Gastroesophageal sphincter (tissue), 4 donors: ENCODE measurements around the gene PHF21B. TPM values are rescaled to one million over a fixed set of nuclear protein-coding genes. Genes with fewer than 3 reads are reported as not detected.

Source experiments
- ATAC-seq: fragments of 150-250 bp; one replicate; pipeline ENCODE4 v1.9.1; 2016; ENCODE audit warnings: mild to moderate bottlenecking, moderate library complexity
- H3K27ac ChIP-seq, 4 donors: fragments of 200-600 bp; sonication (generic) in 3 of 4; 1 replicate in 3 of 4; 2 replicates in 1 of 4; pipeline ENCODE4 v1.5.1; 2016 to 2019
- H3K27me3 ChIP-seq: fragments of 200-600 bp; sonication (generic); one replicate; pipeline ENCODE4 v1.5.1; 2019
- H3K36me3 ChIP-seq, 2 donors: fragments of 200-600 bp; sonication (generic); one replicate each; pipeline ENCODE4 v1.5.1; 2019; ENCODE audit warnings: control low read depth in 1 of 2
- H3K4me1 ChIP-seq, 3 donors: fragments of 200-600 bp; sonication (generic); 1 replicate in 2 of 3; 2 replicates in 1 of 3; pipeline ENCODE4 v1.5.1; 2016 to 2019; ENCODE audit warnings: control low read depth in 2 of 3
- H3K4me3 ChIP-seq, 2 donors: fragments of 200-600 bp; sonication (generic); one replicate each; pipeline ENCODE4 v1.5.1; 2019; ENCODE audit warnings: mild to moderate bottlenecking in 1 of 2, moderate library complexity in 1 of 2
- H3K9me3 ChIP-seq, 3 donors: fragments of 200-600 bp; sonication (generic); one replicate each; pipeline ENCODE4 v1.5.1; 2017 to 2019; ENCODE audit warnings: control low read depth in 2 of 3
- CTCF ChIP-seq, 4 experiments: fragments of 200-600 bp in 2 of 4; fragments of 450-650 bp in 2 of 4; sonication (generic) in 1 of 4; IDR thresholded peaks; one replicate each; pipeline ENCODE4 v1.5.1; 2017 to 2019; ENCODE audit warnings: antibody characterized with exemption in 4 of 4, mild to moderate bottlenecking in 2 of 4, moderate library complexity in 2 of 4
- EP300 ChIP-seq: sonication (generic); formaldehyde crosslinking; IDR thresholded peaks from one replicate; pipeline ENCODE4 v1.6.1; 2017; ENCODE audit warnings: antibody characterized with exemption, mild to moderate bottlenecking
- POLR2A ChIP-seq, 2 donors: fragments of 450-650 bp; IDR thresholded peaks; one replicate each; pipeline ENCODE4 v1.6.1; 2017; ENCODE audit warnings: antibody characterized with exemption in 2 of 2, mild to moderate bottlenecking in 2 of 2, moderate library complexity in 1 of 2
- POLR2AphosphoS5 ChIP-seq: sonication (generic); formaldehyde crosslinking; IDR thresholded peaks from one replicate; pipeline ENCODE4 v1.6.1; 2017; ENCODE audit warnings: antibody characterized with exemption
- WGBS, 2 donors: methylation state at CpG; one replicate each; pipeline ENCODE4 v1.1.5; 2018; ENCODE audit warnings: low coverage in 1 of 2; 5-methylcytosine and 5-hydroxymethylcytosine counted together
- total RNA-seq, 4 donors: library from RNA; depleted of rRNA; stranded (reverse); fragments of >200 nt; gene quantifications; one replicate each; pipeline ENCODE4 v1.1.0, GENCODE V29; 2016

PHF21B gene
- total RNA-seq, 4 donors from 2014 or later = 0.31 to 5.1 (median 1.4) TPM

- 45 to 48% methylated on average over 2 to 5 of the region's 15 CpGs for WGBS, 2 donors
- ATAC-seq = no peak
- Histone ChIP-seq H3K36me3 (no peaks in the 10 kb centered on the region), H3K9me3 (no peaks in the 10 kb centered on the region), H3K27ac (no peak overlapping the region), H3K4me1 (no peaks in the 10 kb centered on the region), H3K27me3 (peaks cover 18% of the 10 kb centered on the region), H3K4me3 (no peak overlapping the region)
- no peak for TF ChIP-seq POLR2AphosphoS5
- TF ChIP-seq POLR2A (IDR thresholded peaks at IDR 0.05) = no peak
- TF ChIP-seq EP300 = no peak
- no peak for TF ChIP-seq CTCF (IDR thresholded peaks at IDR 0.05)
Observed at GRCh38 chr22:44941207-44941606, 68.6 kb downstream of the PHF21B start.

GRCh38 chr22:44940130-44940529 is 69.7 kb downstream of the PHF21B start:
- TF ChIP-seq POLR2A (IDR thresholded peaks at IDR 0.05) (no peak), EP300 (no peak), CTCF (IDR thresholded peaks at IDR 0.05) (no peak), POLR2AphosphoS5 (no peak)
- no peaks in the 10 kb centered on the region for H3K36me3 ChIP-seq
- peaks cover 21% of the 10 kb centered on the region for H3K27me3 ChIP-seq
- H3K4me1 ChIP-seq = no peaks in the 10 kb centered on the region
- H3K27ac ChIP-seq = no peak overlapping the region
- ATAC-seq = no peak
- H3K4me3 ChIP-seq = no peak overlapping the region
- no peaks in the 10 kb centered on the region for H3K9me3 ChIP-seq
- WGBS, 2 donors = 77 to 88% methylated on average over 4 of the region's 11 CpGs

- H3K27me3 ChIP-seq = peaks cover 21% of the 10 kb centered on the region
- TF ChIP-seq POLR2AphosphoS5 (no peak), CTCF (IDR thresholded peaks at IDR 0.05) (no peak), EP300 (no peak), POLR2A (IDR thresholded peaks at IDR 0.05) (no peak)
Observed at GRCh38 chr22:44939451-44939850, 70.4 kb downstream of the PHF21B start.

GRCh38 chr22:44938886-44939285 is 70.9 kb downstream of the PHF21B start:
- no peak overlapping the region for H3K4me3 ChIP-seq
- WGBS, 2 donors = 81% methylated on average over 2 of the region's 14 CpGs; no CpG with 5 or more reads in 1 of the 2 donors
- no peaks in the 10 kb centered on the region for H3K4me1 ChIP-seq
- H3K36me3 ChIP-seq = no peaks in the 10 kb centered on the region
- no peak for TF ChIP-seq EP300
- no peak for TF ChIP-seq CTCF (IDR thresholded peaks at IDR 0.05)
- TF ChIP-seq POLR2AphosphoS5 = no peak
- no peak for TF ChIP-seq POLR2A (IDR thresholded peaks at IDR 0.05)
- H3K9me3 ChIP-seq = no peaks in the 10 kb centered on the region
- H3K27me3 ChIP-seq = peaks cover 21% of the 10 kb centered on the region
- ATAC-seq = no peak
- no peak overlapping the region for H3K27ac ChIP-seq

More at GRCh38 chr22:44939451-44939850, 70.4 kb downstream of the PHF21B start:
- 80 to 88% methylated on average over 6 to 9 of the region's 11 CpGs for WGBS, 2 donors
- H3K27ac ChIP-seq = no peak overlapping the region
- no peaks in the 10 kb centered on the region for H3K4me1 ChIP-seq
- no peak overlapping the region for H3K4me3 ChIP-seq
- ATAC-seq = no peak
- no peaks in the 10 kb centered on the region for H3K36me3 ChIP-seq
- H3K9me3 ChIP-seq = no peaks in the 10 kb centered on the region

- Histone ChIP-seq H3K9me3 (no peaks in the 10 kb centered on the region), H3K27ac (no peak overlapping the region), H3K36me3 (no peaks in the 10 kb centered on the region), H3K4me3 (no peak overlapping the region), H3K4me1 (no peaks in the 10 kb centered on the region), H3K27me3 (peaks cover 17% of the 10 kb centered on the region)
- ATAC-seq = no peak
- 100% methylated on average over 2 of the region's 8 CpGs; no CpG with 5 or more reads in 1 of the 2 donors for WGBS, 2 donors
- TF ChIP-seq CTCF (IDR thresholded peaks at IDR 0.05) (no peak), POLR2AphosphoS5 (no peak)
Observed at GRCh38 chr22:44937216-44937615, 72.6 kb downstream of the PHF21B start.
